NOMO-1 (cell line): ENCODE data around the gene PRG2.
A peak's percentile ranks its signal among the peaks of the same experiment; 100 is the strongest.
"Not testable (repeated sequence)": the region's sequence is repeated elsewhere in the genome, so short reads cannot be mapped to it uniquely, and the experiment has no call there.

Experiments used
- DNase-seq, 2 experiments: peaks; one replicate each; lab custom pipeline; 2025; ENCODE audit not compliant: unreplicated experiment in 2 of 2; lab: John Stamatoyannopoulos, UW

Gene PRG2

DNA sequence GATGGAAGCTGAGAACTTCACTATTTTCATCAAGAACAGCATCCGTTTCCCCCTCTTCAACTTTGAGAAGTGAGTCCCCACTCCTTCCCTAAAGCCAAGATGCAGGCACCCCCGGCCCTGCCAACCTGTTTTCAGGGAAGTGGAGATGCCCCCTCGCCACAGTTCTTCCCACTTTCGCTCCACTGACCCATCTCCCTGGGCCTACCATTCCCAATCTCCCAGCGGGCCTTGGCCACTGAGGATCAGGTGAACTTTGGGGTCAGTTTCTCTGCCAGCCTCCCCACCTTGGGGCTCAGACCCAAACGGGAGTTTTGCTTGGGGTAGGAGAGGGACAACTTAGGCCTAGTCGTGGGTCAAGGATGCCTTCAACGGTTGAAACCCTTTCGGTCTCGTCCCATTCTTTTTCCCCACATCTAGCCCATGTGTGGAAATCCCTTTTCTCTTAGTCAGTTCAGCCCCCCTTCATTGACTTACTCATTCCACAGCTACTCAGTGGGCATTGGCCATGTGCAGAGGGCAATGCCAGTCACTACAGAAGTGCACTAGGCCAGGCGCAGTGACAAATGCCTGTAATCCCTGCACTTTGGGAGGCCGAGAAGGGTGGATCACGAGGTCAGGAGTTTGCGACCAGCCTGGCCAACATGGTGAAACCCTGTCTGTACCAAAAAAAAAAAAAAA, 41.7 kb downstream of the PRG2 start:
- no peak for DNase-seq

DNA sequence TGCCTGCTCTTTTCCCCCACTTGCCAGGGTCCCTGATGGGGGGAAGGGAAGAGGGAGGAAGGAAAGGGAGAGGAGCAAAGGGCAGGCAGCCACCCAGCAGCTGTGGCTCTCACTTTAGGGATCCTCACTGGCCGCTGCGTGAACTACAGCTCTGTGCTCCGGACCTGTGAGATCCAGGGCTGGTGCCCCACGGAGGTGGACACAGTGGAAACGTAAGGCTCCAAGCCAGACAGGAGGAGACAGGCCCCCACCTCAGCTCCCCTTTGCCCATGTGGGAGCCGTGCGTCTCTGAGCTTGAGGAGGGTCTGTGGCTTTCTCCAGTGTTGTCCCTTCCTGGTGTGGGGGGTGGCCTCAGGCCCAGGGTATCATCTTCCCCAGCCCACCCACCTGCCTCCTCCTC, 42.4 kb downstream of the PRG2 start:
- no peak for DNase-seq

DNA sequence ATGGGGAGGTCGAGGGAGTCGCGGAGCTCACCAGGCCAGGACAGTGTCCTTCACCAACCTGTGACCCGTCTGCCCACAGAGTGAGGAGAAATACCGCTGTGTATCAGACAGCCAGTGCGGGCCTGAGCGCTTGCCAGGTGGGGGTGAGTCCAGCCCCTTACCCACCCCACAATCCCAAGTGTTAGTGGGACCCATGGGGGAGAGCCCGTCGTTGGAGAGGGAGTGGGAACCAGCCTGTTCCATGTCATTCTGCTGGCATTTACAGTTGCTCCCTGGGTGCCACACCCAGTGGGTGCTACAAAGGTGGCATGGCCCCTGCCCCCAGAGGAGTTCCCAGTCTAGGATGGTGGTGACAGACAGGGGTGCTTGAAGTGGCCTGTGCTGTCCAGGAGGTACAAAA, 43.1 kb downstream of the PRG2 start:
- no peak for DNase-seq

DNA sequence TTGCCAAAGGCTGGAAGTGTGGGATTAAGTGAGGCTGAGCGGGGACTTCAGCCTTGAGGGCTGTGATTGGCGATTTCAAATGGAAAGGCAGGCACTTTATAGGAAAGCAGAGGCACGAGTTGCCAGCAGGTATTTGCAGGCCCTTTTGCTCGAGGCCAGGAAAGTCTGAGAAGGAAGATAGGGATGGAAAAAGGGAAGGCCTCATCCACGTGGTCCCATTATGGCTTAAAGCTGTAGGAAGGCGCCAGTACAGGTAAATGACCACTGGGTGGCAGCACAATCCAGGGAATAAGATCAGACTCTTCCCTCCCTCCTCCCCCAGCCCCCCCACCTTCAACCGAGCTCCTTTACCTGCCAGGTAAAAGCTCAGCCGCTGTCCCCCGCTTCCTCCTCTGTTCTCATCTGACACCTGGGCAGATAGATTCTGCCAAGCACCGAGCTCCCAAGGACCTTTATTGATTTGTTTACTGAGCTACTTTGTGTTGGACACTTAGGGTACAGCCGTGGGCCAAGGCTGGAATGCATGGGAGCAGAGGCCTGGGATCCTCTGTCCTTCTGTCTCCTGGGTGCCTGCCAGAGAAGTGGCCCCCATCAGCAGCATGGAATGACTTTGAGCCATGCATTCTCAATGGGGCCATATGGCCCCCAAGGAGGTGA, 44.8 kb downstream of the PRG2 start:
- peak in 1 of 2 experiments; percentile 40 for DNase-seq

DNA sequence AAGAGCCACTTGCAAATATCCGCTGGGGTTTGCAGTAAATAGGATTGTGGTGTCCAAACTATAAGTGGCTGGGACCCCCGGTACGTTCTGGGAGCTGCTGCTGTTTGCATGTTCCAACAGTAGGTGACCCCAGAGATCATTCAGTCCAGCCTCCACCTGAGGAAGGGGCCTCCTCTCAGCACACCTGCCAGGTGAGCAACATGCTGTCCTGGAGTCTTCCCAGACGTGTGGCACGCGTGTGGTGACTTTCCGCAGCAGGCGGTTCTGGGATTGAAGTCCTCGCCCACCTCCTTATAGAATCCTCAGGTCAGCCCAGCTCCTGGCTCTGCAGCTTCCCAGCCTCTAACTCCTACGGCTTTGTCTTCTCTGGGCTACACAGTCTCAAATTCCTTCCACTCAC, 45.6 kb downstream of the PRG2 start:
- DNase-seq, result no peak

DNA sequence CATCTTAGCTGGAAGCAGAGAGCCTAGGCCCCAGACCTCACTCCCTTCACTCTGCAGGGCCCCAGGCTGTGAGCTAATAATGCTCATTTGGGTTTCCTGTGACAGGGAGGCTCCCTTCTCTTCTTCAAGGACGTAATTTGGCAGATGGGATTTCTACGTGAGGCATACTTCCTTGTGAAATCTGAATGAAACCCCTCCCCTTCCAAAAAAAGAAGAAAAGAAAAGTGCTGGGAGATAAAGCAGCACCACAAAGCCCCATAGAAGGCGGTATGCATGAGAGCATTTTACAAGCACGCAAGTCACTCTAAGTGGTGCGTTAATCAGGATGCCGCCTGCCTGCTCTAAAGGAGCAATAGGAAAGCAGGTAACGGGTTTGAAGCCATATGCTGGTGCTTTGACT, 46.6 kb downstream of the PRG2 start:
- peak; percentile 34 to 43 for DNase-seq

DNA sequence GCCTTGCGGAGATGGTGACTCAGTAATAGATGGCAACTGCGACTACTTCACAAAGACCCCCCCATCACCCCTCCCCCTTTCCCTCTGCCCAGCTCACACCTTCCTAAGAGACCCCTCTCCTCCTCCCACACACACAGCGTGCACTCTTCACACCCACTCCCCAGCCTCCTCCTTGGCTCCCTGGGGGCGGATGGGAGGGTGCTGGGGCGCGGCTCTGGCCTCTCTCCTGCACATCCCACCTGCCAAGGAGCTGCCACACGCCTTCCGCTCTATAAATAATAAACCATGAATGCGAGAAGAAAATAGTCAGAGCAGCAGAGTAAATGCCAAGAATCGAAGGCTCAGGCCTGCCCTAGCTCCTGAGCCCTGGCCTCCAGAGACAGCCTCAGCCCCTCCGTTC, 47.7 kb downstream of the PRG2 start:
- DNase-seq, result no peak

DNA sequence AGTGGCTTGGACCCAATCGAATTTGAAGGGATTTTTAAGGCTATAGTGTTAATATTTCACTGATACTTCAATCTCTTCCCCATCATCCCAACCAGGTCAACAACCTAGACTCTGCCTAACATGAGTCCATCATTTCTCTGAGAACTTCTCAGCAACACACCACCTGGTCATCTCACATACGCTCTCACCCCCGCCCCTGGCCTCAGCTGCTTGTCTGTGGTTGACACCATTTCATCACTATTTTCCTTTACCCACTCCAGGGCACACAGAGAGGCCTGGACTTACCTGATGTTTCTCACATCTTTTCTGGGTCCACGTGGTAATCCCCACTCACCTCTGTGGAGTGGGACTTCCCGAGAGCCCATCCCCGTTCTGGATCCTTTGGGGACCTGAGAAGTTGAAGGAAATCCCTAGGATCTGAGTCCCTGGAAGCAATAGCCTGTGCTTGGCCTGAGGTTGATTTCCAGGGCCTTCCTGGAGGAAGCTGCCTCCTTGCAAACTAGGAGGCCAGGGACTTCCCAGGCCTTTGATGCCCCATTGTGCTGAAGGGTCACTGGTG, 49.1 kb downstream of the PRG2 start:
- no peak for DNase-seq

DNA sequence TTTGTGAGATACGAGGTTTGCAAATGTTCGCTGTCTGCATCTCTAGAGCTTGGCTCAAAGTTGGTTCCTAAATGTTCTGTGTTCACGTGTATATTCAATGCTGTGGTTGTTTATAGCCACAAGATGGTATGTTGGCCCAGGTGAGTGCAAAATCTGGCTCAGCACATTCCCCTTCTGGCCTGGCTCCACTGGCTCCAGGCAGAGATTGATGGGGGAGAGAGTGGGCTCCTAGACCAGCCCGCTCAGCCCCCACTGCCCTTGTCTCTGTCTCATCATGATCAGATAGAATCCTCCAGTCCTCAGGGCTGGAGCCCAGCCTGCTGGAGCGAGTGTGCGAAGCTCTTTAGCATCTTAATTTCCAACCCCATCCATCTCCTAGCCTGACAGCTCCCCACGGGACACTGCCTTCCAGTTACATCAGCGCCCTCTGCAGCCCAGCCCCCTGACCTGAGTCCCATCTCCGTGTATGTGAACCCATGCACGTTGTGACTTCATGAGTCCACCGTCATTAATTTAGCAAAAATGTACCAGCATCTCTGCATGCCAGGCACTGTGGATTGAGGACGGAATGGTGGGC, 50.3 kb downstream of the PRG2 start:
- DNase-seq, result no peak

DNA sequence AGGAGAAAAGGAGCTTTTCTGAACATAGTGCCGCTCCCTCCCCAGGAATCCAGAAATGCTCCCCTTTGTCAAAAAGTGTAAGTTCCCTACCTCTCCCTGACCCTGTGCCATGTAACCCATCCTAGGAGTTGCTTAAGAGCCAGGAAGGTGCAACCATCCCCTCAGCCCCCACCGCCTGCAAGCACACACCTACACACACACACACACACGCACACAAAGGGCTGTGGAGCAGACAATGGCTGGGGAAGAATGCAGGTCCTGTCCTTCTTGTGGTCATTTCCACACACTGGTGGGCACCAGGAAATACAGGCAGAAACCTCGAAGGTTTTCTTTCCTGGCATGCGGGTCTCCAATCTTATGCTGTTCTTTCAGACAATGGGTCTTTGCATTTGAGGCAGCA, 51.1 kb downstream of the PRG2 start:
- no peak for DNase-seq

DNA sequence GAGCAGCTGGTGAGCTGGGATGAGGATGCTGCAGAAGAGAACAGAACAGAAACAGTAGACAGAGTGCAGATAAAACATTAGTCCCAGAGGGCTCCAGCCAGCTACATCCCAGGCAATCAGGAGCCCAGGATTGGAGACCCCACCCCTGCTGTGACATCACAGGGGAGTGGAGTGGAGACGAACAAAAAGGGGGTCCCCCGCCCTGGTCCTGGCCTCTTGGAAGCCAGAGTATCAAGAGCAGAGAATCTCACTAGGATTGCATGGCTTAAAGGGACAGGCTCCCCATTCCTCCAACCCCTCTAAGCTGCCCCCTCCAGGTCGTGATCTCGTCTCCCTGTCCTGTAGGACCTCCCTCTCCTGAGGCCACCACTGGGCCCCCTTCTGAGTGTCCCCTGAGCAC, 52.3 kb downstream of the PRG2 start, which contains the start of gene P2RX3:
P2RX3 (plus strand) TSS at position 211 of the 400 bp plus-strand sequence. CDS start 199 bp downstream, outside the sequence.
- no peak for DNase-seq

DNA sequence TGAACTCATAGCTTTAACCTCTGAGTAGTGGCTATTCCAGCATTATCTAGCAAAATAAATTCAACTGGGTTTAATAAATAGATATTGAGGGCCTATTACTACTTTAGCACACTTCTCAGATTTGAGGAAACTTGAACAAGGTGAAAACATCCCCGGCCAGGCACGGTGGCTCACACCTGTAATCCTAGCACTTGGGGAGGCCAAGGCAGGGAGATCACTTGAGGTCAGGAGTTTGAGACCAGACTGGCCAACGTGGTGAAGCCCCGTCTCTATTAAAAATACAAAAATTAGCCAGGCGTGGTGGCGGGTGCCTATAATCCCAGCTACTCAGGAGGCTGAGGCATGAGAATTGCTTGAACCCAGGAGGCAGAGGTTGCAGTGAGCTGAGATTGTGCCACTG, 53.6 kb downstream of the PRG2 start:
- DNase-seq, result not testable (repeated sequence)
